ENCODE measurements around the gene CNBP. TPM values are rescaled to one million over a fixed set of nuclear protein-coding genes. Genes with fewer than 3 reads are reported as not detected.

Gene CNBP
- total and polyA plus RNA-seq, 2 experiments from 2014 or later, result 348 to 444 TPM

DNA sequence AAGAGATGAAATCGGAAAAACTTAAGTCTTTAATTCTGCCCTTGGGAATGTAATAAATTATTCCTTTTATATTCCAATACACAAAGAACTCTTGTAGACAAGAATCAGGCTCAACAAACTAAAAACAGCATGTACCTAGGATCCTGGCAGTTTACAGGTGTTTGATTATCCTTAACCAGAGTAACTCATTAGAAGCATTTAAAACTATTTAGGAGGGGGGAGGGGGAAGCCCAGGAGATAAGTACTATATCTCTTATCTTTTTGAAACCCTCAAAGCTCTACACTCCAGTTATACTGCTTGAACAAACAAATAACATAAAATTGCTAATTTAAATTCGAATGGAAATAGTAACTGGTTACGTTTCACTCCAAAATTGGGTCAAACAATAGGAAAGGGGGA, 1.9 kb downstream of the CNBP start (continued):
- TF ChIP-seq, protein P1, sequence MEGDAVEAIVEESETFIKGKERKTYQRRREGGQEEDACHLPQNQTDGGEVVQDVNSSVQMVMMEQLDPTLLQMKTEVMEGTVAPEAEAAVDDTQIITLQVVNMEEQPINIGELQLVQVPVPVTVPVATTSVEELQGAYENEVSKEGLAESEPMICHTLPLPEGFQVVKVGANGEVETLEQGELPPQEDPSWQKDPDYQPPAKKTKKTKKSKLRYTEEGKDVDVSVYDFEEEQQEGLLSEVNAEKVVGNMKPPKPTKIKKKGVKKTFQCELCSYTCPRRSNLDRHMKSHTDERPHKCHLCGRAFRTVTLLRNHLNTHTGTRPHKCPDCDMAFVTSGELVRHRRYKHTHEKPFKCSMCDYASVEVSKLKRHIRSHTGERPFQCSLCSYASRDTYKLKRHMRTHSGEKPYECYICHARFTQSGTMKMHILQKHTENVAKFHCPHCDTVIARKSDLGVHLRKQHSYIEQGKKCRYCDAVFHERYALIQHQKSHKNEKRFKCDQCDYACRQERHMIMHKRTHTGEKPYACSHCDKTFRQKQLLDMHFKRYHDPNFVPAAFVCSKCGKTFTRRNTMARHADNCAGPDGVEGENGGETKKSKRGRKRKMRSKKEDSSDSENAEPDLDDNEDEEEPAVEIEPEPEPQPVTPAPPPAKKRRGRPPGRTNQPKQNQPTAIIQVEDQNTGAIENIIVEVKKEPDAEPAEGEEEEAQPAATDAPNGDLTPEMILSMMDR (conservative IDR thresholded peaks at IDR 0.05; ENCODE audit: low read depth in 2 of 2), result no peak
- no peak for TF ChIP-seq NANOG (IDR thresholded peaks at IDR 0.05; ENCODE audit: borderline replicate concordance)
- TF ChIP-seq EZH2 (IDR thresholded peaks at IDR 0.05; ENCODE audit: low read depth, unreplicated experiment), result no peak
- no peak for TF ChIP-seq ZNF331 (CRISPR knock-in tag; IDR thresholded peaks at IDR 0.05; ENCODE audit: low read depth)
- TF ChIP-seq STAT1 (IDR thresholded peaks at IDR 0.05; ENCODE audit: unreplicated experiment), result no peak
- TF ChIP-seq CREB1 (CRISPR knock-in tag; IDR thresholded peaks at IDR 0.05; ENCODE audit: low read depth), result no peak

DNA sequence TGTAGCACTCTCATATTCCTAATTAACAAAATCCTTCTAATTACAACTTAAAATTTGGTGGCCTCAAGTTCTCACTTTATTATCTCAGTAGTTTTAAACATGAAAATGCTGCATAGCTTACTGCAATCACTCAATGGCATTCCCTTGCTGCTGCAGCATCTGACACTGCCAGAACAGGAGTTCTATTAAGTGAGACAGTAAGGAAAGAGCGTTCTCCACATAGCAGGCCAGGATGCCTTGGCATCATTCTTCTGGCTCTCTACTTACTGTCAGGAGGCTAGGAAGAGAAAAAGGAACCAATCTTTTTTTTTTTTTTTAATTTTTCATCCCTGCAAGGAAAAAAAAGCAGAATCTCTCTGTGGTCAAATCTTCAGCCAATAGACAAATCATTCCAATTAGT, 3.2 kb downstream of the CNBP start:
- ATAC-seq, result no peak
- Histone ChIP-seq H3K4me2 (peak overlapping the region; percentile 82), H3K36me3 (ENCODE audit: insufficient read depth) (peaks cover 6% of the 10 kb centered on the region), H3K9me2 (ENCODE audit: insufficient read depth) (no peaks in the 10 kb centered on the region), H3K4me3 (peak overlapping the region; percentile 19), H3K27ac (ENCODE audit: low read depth) (no peak overlapping the region), H3K27me3 (ENCODE audit: insufficient read depth) (no peaks in the 10 kb centered on the region), H4K20me1 (replicated peaks; ENCODE audit: insufficient read depth) (peaks cover 52% of the 10 kb centered on the region), H3K79me2 (replicated peaks; ENCODE audit: insufficient read depth) (peaks cover 94% of the 10 kb centered on the region), H2AFZ (no peak overlapping the region), H3F3A (replicated peaks; ENCODE audit: low read depth) (no peaks in the 10 kb centered on the region; the same call in 1 of the 2 replicates), H3K4me1 (ENCODE audit: insufficient read depth) (peaks cover 20% of the 10 kb centered on the region)
- DNase-seq (ENCODE audit: low spot score), result no peak
- peaks cover 13% of the 10 kb centered on the region for H3K27me3 Mint-ChIP-seq (ENCODE audit: insufficient read depth, low read depth, poor library complexity)
- H3K9me3 Mint-ChIP-seq, result peaks cover 3% of the 10 kb centered on the region; the same call in 1 of the 3 replicates
- peaks cover 73% of the 10 kb centered on the region for H3K36me3 Mint-ChIP-seq (ENCODE audit: low read depth)
- H3K4me1 Mint-ChIP-seq, result peaks cover 25% of the 10 kb centered on the region
- peak overlapping the region; percentile 47; the same call in 1 of the 2 replicates for H3K27ac Mint-ChIP-seq
- peak overlapping the region; percentile 95 for H3K4me3 Mint-ChIP-seq
- TF ChIP-seq EZH2phosphoT487 (IDR thresholded peaks at IDR 0.05; ENCODE audit: unreplicated experiment) (no peak), ZNF114 (CRISPR knock-in tag; IDR thresholded peaks at IDR 0.05) (no peak), NANOG (IDR thresholded peaks at IDR 0.05; ENCODE audit: borderline replicate concordance) (no peak), CREB1 (CRISPR knock-in tag; IDR thresholded peaks at IDR 0.05; ENCODE audit: low read depth) (no peak), POLR2AphosphoS5 (IDR thresholded peaks at IDR 0.05; ENCODE audit: low read depth) (no peak), STAT1 (IDR thresholded peaks at IDR 0.05; ENCODE audit: unreplicated experiment) (no peak), EZH2 (IDR thresholded peaks at IDR 0.05; ENCODE audit: low read depth, unreplicated experiment) (no peak), JUNB (IDR thresholded peaks at IDR 0.05; ENCODE audit: unreplicated experiment) (no peak)
- TF ChIP-seq, protein P2, sequence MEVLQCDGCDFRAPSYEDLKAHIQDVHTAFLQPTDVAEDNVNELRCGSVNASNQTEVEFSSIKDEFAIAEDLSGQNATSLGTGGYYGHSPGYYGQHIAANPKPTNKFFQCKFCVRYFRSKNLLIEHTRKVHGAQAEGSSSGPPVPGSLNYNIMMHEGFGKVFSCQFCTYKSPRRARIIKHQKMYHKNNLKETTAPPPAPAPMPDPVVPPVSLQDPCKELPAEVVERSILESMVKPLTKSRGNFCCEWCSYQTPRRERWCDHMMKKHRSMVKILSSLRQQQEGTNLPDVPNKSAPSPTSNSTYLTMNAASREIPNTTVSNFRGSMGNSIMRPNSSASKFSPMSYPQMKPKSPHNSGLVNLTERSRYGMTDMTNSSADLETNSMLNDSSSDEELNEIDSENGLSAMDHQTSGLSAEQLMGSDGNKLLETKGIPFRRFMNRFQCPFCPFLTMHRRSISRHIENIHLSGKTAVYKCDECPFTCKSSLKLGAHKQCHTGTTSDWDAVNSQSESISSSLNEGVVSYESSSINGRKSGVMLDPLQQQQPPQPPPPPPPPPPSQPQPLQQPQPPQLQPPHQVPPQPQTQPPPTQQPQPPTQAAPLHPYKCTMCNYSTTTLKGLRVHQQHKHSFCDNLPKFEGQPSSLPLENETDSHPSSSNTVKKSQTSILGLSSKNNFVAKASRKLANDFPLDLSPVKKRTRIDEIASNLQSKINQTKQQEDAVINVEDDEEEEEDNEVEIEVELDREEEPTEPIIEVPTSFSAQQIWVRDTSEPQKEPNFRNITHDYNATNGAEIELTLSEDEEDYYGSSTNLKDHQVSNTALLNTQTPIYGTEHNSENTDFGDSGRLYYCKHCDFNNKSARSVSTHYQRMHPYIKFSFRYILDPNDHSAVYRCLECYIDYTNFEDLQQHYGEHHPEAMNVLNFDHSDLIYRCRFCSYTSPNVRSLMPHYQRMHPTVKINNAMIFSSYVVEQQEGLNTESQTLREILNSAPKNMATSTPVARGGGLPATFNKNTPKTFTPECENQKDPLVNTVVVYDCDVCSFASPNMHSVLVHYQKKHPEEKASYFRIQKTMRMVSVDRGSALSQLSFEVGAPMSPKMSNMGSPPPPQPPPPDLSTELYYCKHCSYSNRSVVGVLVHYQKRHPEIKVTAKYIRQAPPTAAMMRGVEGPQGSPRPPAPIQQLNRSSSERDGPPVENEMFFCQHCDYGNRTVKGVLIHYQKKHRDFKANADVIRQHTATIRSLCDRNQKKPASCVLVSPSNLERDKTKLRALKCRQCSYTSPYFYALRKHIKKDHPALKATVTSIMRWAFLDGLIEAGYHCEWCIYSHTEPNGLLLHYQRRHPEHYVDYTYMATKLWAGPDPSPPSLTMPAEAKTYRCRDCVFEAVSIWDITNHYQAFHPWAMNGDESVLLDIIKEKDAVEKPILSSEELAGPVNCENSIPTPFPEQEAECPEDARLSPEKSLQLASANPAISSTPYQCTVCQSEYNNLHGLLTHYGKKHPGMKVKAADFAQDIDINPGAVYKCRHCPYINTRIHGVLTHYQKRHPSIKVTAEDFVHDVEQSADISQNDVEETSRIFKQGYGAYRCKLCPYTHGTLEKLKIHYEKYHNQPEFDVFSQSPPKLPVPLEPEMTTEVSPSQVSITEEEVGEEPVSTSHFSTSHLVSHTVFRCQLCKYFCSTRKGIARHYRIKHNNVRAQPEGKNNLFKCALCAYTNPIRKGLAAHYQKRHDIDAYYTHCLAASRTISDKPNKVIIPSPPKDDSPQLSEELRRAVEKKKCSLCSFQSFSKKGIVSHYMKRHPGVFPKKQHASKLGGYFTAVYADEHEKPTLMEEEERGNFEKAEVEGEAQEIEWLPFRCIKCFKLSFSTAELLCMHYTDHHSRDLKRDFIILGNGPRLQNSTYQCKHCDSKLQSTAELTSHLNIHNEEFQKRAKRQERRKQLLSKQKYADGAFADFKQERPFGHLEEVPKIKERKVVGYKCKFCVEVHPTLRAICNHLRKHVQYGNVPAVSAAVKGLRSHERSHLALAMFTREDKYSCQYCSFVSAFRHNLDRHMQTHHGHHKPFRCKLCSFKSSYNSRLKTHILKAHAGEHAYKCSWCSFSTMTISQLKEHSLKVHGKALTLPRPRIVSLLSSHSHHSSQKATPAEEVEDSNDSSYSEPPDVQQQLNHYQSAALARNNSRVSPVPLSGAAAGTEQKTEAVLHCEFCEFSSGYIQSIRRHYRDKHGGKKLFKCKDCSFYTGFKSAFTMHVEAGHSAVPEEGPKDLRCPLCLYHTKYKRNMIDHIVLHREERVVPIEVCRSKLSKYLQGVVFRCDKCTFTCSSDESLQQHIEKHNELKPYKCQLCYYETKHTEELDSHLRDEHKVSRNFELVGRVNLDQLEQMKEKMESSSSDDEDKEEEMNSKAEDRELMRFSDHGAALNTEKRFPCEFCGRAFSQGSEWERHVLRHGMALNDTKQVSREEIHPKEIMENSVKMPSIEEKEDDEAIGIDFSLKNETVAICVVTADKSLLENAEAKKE (CRISPR knock-in tag; IDR thresholded peaks at IDR 0.05), result no peak
- TF ChIP-seq, protein P3, sequence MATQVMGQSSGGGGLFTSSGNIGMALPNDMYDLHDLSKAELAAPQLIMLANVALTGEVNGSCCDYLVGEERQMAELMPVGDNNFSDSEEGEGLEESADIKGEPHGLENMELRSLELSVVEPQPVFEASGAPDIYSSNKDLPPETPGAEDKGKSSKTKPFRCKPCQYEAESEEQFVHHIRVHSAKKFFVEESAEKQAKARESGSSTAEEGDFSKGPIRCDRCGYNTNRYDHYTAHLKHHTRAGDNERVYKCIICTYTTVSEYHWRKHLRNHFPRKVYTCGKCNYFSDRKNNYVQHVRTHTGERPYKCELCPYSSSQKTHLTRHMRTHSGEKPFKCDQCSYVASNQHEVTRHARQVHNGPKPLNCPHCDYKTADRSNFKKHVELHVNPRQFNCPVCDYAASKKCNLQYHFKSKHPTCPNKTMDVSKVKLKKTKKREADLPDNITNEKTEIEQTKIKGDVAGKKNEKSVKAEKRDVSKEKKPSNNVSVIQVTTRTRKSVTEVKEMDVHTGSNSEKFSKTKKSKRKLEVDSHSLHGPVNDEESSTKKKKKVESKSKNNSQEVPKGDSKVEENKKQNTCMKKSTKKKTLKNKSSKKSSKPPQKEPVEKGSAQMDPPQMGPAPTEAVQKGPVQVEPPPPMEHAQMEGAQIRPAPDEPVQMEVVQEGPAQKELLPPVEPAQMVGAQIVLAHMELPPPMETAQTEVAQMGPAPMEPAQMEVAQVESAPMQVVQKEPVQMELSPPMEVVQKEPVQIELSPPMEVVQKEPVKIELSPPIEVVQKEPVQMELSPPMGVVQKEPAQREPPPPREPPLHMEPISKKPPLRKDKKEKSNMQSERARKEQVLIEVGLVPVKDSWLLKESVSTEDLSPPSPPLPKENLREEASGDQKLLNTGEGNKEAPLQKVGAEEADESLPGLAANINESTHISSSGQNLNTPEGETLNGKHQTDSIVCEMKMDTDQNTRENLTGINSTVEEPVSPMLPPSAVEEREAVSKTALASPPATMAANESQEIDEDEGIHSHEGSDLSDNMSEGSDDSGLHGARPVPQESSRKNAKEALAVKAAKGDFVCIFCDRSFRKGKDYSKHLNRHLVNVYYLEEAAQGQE (IDR thresholded peaks at IDR 0.05; ENCODE audit: unreplicated experiment), result no peak
- TF ChIP-seq, protein P4, sequence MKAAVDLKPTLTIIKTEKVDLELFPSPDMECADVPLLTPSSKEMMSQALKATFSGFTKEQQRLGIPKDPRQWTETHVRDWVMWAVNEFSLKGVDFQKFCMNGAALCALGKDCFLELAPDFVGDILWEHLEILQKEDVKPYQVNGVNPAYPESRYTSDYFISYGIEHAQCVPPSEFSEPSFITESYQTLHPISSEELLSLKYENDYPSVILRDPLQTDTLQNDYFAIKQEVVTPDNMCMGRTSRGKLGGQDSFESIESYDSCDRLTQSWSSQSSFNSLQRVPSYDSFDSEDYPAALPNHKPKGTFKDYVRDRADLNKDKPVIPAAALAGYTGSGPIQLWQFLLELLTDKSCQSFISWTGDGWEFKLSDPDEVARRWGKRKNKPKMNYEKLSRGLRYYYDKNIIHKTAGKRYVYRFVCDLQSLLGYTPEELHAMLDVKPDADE (IDR thresholded peaks at IDR 0.05), result no peak
